ENCODE data around the gene PANX1. TPM values are rescaled to one million over a fixed set of nuclear protein-coding genes. Genes with fewer than 3 reads are reported as not detected.

Gene PANX1
- total RNA-seq, 1 experiment from 2014 or later: 62.9 TPM

DNA sequence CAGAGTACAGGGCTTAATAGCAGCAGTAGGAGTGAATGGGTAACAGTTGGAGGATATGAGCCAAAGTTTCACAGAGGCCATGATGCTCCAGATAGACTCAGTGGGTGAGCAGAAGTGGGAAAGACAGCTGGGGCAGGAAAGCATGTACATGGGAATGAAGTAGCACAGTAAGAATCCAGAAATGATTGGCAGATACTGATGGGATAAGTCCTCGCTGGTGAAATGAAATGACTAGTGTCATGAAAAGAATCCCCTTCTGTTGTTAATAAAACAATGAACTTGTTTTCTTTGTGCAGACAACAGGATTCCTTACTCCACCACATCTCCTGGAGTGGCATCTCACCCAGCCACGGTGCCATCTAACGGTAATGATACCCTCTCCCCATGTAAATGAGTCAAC, 17.4 kb upstream of the PANX1 start:
- Histone ChIP-seq H2AFZ (ENCODE audit: low read length) (no peak overlapping the region), H3F3A (ENCODE audit: low read length, unreplicated experiment) (no peaks in the 10 kb centered on the region), H3K9ac (ENCODE audit: low read length) (no peak overlapping the region), H4K20me1 (ENCODE audit: low read length) (no peaks in the 10 kb centered on the region), H3K9me3 (ENCODE audit: low read length) (peaks cover 10% of the 10 kb centered on the region), H3K4me3 (ENCODE audit: low read length) (no peak overlapping the region), H3K27ac (ENCODE audit: low read length) (no peak overlapping the region), H3K36me3 (ENCODE audit: low read depth, low read length) (peaks cover 6% of the 10 kb centered on the region; the same call in 1 of the 2 replicates), H3K79me2 (ENCODE audit: low read length) (no peaks in the 10 kb centered on the region), H3K9me2 (replicated peaks; ENCODE audit: low read length) (0 out of 2 replicates have a peak, but pooled peaks cover 3% of the 10 kb centered on the region), H3K27me3 (ENCODE audit: low read length) (no peaks in the 10 kb centered on the region), H3K4me2 (ENCODE audit: low read length) (no peak overlapping the region), H3K4me1 (ENCODE audit: insufficient read depth, low read length) (no peaks in the 10 kb centered on the region)
- ATAC-seq (no peak), DNase-seq (no peak)
- TF ChIP-seq EZH2phosphoT487 (IDR thresholded peaks at IDR 0.05; ENCODE audit: borderline replicate concordance, low read length) (no peak), EZH2 (IDR thresholded peaks at IDR 0.05; ENCODE audit: low read length, unreplicated experiment) (no peak)
- TF ChIP-seq, protein P1, sequence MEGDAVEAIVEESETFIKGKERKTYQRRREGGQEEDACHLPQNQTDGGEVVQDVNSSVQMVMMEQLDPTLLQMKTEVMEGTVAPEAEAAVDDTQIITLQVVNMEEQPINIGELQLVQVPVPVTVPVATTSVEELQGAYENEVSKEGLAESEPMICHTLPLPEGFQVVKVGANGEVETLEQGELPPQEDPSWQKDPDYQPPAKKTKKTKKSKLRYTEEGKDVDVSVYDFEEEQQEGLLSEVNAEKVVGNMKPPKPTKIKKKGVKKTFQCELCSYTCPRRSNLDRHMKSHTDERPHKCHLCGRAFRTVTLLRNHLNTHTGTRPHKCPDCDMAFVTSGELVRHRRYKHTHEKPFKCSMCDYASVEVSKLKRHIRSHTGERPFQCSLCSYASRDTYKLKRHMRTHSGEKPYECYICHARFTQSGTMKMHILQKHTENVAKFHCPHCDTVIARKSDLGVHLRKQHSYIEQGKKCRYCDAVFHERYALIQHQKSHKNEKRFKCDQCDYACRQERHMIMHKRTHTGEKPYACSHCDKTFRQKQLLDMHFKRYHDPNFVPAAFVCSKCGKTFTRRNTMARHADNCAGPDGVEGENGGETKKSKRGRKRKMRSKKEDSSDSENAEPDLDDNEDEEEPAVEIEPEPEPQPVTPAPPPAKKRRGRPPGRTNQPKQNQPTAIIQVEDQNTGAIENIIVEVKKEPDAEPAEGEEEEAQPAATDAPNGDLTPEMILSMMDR (conservative IDR thresholded peaks at IDR 0.05; ENCODE audit: low read depth, low read length): no peak
- ChIA-PET CTCF (no interaction called here), POLR2A (ENCODE audit: unreplicated experiment) (no interaction called here)
- no TSS peak for BruUV-seq (replicated peaks)
- intact Hi-C loops (cut with micrococcal nuclease): no loop called here

DNA sequence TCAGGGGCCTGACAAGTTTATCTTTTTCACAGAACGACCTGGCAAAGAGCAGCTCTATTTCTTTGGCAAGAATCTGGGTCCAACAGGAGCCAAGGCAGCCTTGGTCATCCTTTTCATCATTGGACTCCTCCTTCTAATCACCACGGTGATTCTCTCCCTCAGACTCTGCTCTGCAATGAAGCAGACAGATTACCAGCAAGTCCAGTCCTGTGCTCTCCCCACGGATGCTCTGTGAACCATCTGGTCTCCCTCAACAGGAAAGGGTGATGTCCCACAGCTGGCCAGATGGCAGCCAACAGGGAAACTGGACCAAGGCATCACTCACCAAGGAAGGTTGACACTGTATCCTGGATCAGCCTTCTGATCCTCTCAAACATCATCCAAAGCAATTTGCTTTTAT, 17.0 kb upstream of the PANX1 start:
- TF ChIP-seq EZH2 (IDR thresholded peaks at IDR 0.05; ENCODE audit: low read length, unreplicated experiment): no peak
- TF ChIP-seq, protein P1 (conservative IDR thresholded peaks at IDR 0.05; ENCODE audit: low read depth, low read length): no peak
- TF ChIP-seq EZH2phosphoT487 (IDR thresholded peaks at IDR 0.05; ENCODE audit: borderline replicate concordance, low read length): no peak
- H3K79me2 ChIP-seq (ENCODE audit: low read length): no peaks in the 10 kb centered on the region
- no peak overlapping the region for H3K9ac ChIP-seq (ENCODE audit: low read length)
- intact Hi-C loops (cut with micrococcal nuclease): no loop called here
- 0 out of 2 replicates have a peak, but pooled peaks cover 3% of the 10 kb centered on the region for H3K9me2 ChIP-seq (replicated peaks; ENCODE audit: low read length)
- H2AFZ ChIP-seq (ENCODE audit: low read length): no peak overlapping the region
- H3K27me3 ChIP-seq (ENCODE audit: low read length): no peaks in the 10 kb centered on the region
- ChIA-PET CTCF (no interaction called here), POLR2A (ENCODE audit: unreplicated experiment) (no interaction called here)
- no peak overlapping the region for H3K4me3 ChIP-seq (ENCODE audit: low read length)
- H3F3A ChIP-seq (ENCODE audit: low read length, unreplicated experiment): no peaks in the 10 kb centered on the region
- ATAC-seq (no peak), DNase-seq (no peak)
- BruUV-seq (replicated peaks): no TSS peak
- no peak overlapping the region for H3K27ac ChIP-seq (ENCODE audit: low read length)
- H3K9me3 ChIP-seq (ENCODE audit: low read length): peaks cover 10% of the 10 kb centered on the region
- no peaks in the 10 kb centered on the region for H3K4me1 ChIP-seq (ENCODE audit: insufficient read depth, low read length)
- H3K36me3 ChIP-seq (ENCODE audit: low read depth, low read length): peaks cover 6% of the 10 kb centered on the region; the same call in 1 of the 2 replicates
- H4K20me1 ChIP-seq (ENCODE audit: low read length): no peaks in the 10 kb centered on the region
- no peak overlapping the region for H3K4me2 ChIP-seq (ENCODE audit: low read length)

DNA sequence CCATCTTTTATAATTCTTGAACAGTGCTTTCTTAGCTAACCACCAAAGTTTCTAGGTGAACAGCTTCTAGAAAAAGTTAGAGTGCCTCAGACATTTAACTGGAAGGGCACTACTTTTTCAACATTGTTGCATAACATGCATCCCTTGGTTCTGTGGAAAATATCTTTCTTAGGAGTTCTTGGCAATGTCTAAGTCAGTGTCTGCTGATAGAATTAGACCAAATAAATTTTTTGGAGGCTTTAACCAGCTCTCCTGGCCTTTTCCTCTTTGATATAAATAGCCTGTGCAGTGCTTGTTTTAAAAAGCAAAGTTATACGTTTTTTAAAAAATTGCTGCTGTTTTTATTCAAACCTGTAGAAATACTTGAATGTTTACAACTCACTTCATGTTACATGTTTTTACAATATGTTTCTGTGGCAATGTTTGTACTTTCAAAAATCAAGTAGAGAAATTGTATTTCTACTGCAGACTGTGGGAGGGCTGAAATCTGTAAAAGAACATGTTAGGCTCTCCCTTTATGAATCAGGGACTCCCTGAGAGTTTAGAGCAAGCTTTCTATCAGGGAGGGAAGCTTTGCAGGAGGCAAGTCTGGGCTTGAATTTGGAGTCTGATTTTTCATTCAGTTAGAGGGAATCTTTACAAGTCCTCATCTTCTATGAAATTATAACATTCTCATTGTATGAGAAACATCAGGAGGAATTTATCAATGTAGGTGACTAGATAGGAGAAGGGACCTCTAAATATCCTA, 16.3 kb upstream of the PANX1 start:
- no TSS peak for BruUV-seq (replicated peaks)
- CTCF ChIA-PET: interaction anchor here (0.6 kb wide), 1 partner anchor 636 kb away, joined by 3 read pairs; no protein-coding TSS in a partner anchor
- DNase-seq (no peak), ATAC-seq (no peak)
- POLR2A ChIA-PET (ENCODE audit: unreplicated experiment): no interaction called here
- no peaks in the 10 kb centered on the region for H3F3A ChIP-seq (ENCODE audit: low read length, unreplicated experiment)
- peaks cover 10% of the 10 kb centered on the region for H3K9me3 ChIP-seq (ENCODE audit: low read length)
- H3K4me1 ChIP-seq (ENCODE audit: insufficient read depth, low read length): peaks cover 2% of the 10 kb centered on the region; the same call in 1 of the 2 replicates
- no peak overlapping the region for H3K4me3 ChIP-seq (ENCODE audit: low read length)
- no peak overlapping the region for H3K9ac ChIP-seq (ENCODE audit: low read length)
- no peaks in the 10 kb centered on the region for H4K20me1 ChIP-seq (ENCODE audit: low read length)
- H3K27me3 ChIP-seq (ENCODE audit: low read length): no peaks in the 10 kb centered on the region
- H3K27ac ChIP-seq (ENCODE audit: low read length): no peak overlapping the region
- intact Hi-C loops (cut with micrococcal nuclease): no loop called here
- H3K36me3 ChIP-seq (ENCODE audit: low read depth, low read length): peaks cover 6% of the 10 kb centered on the region; the same call in 1 of the 2 replicates
- TF ChIP-seq EZH2 (IDR thresholded peaks at IDR 0.05; ENCODE audit: low read length, unreplicated experiment): no peak
- TF ChIP-seq, protein P1 (conservative IDR thresholded peaks at IDR 0.05; ENCODE audit: low read depth, low read length): no peak
- no peak for TF ChIP-seq EZH2phosphoT487 (IDR thresholded peaks at IDR 0.05; ENCODE audit: borderline replicate concordance, low read length)
- 0 out of 2 replicates have a peak, but pooled peaks cover 3% of the 10 kb centered on the region for H3K9me2 ChIP-seq (replicated peaks; ENCODE audit: low read length)
- no peaks in the 10 kb centered on the region for H3K79me2 ChIP-seq (ENCODE audit: low read length)
- no peak overlapping the region for H2AFZ ChIP-seq (ENCODE audit: low read length)
- no peak overlapping the region for H3K4me2 ChIP-seq (ENCODE audit: low read length)
